NT2/D1 (cell line): ENCODE results near the gene COG6.

Source experiments
- YY1 ChIP-seq: IDR thresholded peaks from 2 replicates; pipeline ENCODE4 v1.6.1; 2011; ENCODE audit not compliant: insufficient read length, insufficient read depth
- ZNF274 ChIP-seq: IDR thresholded peaks from 2 replicates; pipeline ENCODE4 v1.6.1; 2011; ENCODE audit warnings: mild to moderate bottlenecking, low read depth, low read length

GRCh38 chr13:39734952-39735351 lies 79.5 kb downstream of the COG6 start:
- TF ChIP-seq YY1 (no peak), ZNF274 (no peak)
